HG03442 (cell line): ENCODE results near the gene PCSK5.
A peak's percentile ranks its signal among the peaks of the same experiment; 100 is the strongest.

Source experiments
- ATAC-seq: cut with Tn5 transposase; IDR thresholded peaks from one replicate; pipeline ENCODE4 v1.9.1; 2021; ENCODE audit warnings: mild to moderate bottlenecking, moderate library complexity; ENCODE audit not compliant: unreplicated experiment

The PCSK5 gene

GRCh38 chr9:76176171-76176570, 285.7 kb downstream of the PCSK5 start:
- ATAC-seq: no peak

- no peak for ATAC-seq
Measured at GRCh38 chr9:76177931-76178330, 287.5 kb downstream of the PCSK5 start.

- no peak for ATAC-seq
Measured at GRCh38 chr9:76180541-76180940, 290.1 kb downstream of the PCSK5 start.

- ATAC-seq: peak; percentile 51
Measured at GRCh38 chr9:76181020-76181641, 290.7 kb downstream of the PCSK5 start.

GRCh38 chr9:76181781-76182180, 291.3 kb downstream of the PCSK5 start:
- ATAC-seq: no peak

GRCh38 chr9:76185432-76185831, 295.0 kb downstream of the PCSK5 start:
- no peak for ATAC-seq

GRCh38 chr9:76188286-76188685, 297.8 kb downstream of the PCSK5 start:
- no peak for ATAC-seq

- ATAC-seq: no peak
Measured at GRCh38 chr9:76188905-76189304, 298.4 kb downstream of the PCSK5 start.

- ATAC-seq: no peak
Measured at GRCh38 chr9:76191493-76191892, 301.0 kb downstream of the PCSK5 start.

GRCh38 chr9:76192013-76192412, 301.5 kb downstream of the PCSK5 start:
- ATAC-seq: no peak

- no peak for ATAC-seq
Measured at GRCh38 chr9:76194896-76195295, 304.4 kb downstream of the PCSK5 start.

- no peak for ATAC-seq
Measured at GRCh38 chr9:76198336-76198735, 307.9 kb downstream of the PCSK5 start.

- ATAC-seq: no peak
Measured at GRCh38 chr9:76200315-76200714, 309.8 kb downstream of the PCSK5 start.

- no peak for ATAC-seq
Measured at GRCh38 chr9:76200745-76201144, 310.3 kb downstream of the PCSK5 start.

- ATAC-seq: no peak
Measured at GRCh38 chr9:76203373-76203772, 312.9 kb downstream of the PCSK5 start.

GRCh38 chr9:76206821-76207220, 316.3 kb downstream of the PCSK5 start:
- no peak for ATAC-seq

GRCh38 chr9:76213751-76214150, 323.3 kb downstream of the PCSK5 start:
- no peak for ATAC-seq

- ATAC-seq: no peak
Measured at GRCh38 chr9:76215066-76215465, 324.6 kb downstream of the PCSK5 start.

- ATAC-seq: no peak
Measured at GRCh38 chr9:76216161-76216649, 325.7 kb downstream of the PCSK5 start.

- ATAC-seq: no peak
Measured at GRCh38 chr9:76218117-76218885, 327.8 kb downstream of the PCSK5 start.

GRCh38 chr9:76218886-76219445, 328.5 kb downstream of the PCSK5 start:
- no peak for ATAC-seq

- no peak for ATAC-seq
Measured at GRCh38 chr9:76219560-76220151, 329.2 kb downstream of the PCSK5 start.
